ENCODE measurements around the gene DPH3.

Gene DPH3

GRCh38 chr3:16252988-16253387 lies 11.8 kb downstream of the DPH3 start:
- no CpG with 5 or more reads among the region's 2 CpGs for WGBS (ENCODE audit: extremely low coverage, insufficient coverage, insufficient read length)
- H3K14ac ChIP-seq (ENCODE audit: low read length): no peak overlapping the region
- H2BK12ac ChIP-seq (ENCODE audit: low read length): no peak overlapping the region
- no peak overlapping the region for H2AK5ac ChIP-seq (ENCODE audit: low read length)
- H3K27me3 ChIP-seq (ENCODE audit: insufficient read depth, low read length): no peaks in the 10 kb centered on the region
- no peak overlapping the region for H3K4ac ChIP-seq (ENCODE audit: low read depth, low read length)
- no peak overlapping the region for H2BK120ac ChIP-seq (ENCODE audit: insufficient read depth, low read length, poor library complexity)
- H3K79me2 ChIP-seq (ENCODE audit: control insufficient read depth, insufficient read depth, low read length, poor library complexity): no peaks in the 10 kb centered on the region
- no peak overlapping the region for H3K18ac ChIP-seq (ENCODE audit: low read length)
- no peaks in the 10 kb centered on the region for H3K9me3 ChIP-seq (ENCODE audit: insufficient read depth, low read depth, low read length)
- no peaks in the 10 kb centered on the region for H3K79me1 ChIP-seq (ENCODE audit: low read length)
- no peak overlapping the region for H3K4me3 ChIP-seq (ENCODE audit: low read depth, low read length)
- H4K8ac ChIP-seq (ENCODE audit: low read depth, low read length): no peak overlapping the region
- H3K36me3 ChIP-seq (ENCODE audit: control insufficient read depth in 1 of 2, insufficient read depth in 2 of 2, low read length in 2 of 2): peaks cover 0 to 2% of the 10 kb centered on the region in 2 experiments
- no peak overlapping the region for H3K27ac ChIP-seq (ENCODE audit: low read depth, low read length)
- no peak overlapping the region for H3K23ac ChIP-seq (ENCODE audit: low read length)
- H3K4me2 ChIP-seq (ENCODE audit: low read length): no peak overlapping the region
- H2AFZ ChIP-seq (ENCODE audit: insufficient read depth, low read length, poor library complexity): no peak overlapping the region
- H3K9ac ChIP-seq (ENCODE audit: low read length): no peak overlapping the region
- H2BK5ac ChIP-seq (ENCODE audit: low read depth, low read length, poor library complexity): no peak overlapping the region
- DNase-seq: no peak
- no peak overlapping the region for H4K12ac ChIP-seq (ENCODE audit: low read depth, low read length)
- no peak overlapping the region for H4K91ac ChIP-seq (ENCODE audit: low read depth, low read length)
- H3K4me1 ChIP-seq (ENCODE audit: control insufficient read depth in 1 of 2, insufficient read depth in 2 of 2, low read length in 2 of 2): no peaks in the 10 kb centered on the region

DNA sequence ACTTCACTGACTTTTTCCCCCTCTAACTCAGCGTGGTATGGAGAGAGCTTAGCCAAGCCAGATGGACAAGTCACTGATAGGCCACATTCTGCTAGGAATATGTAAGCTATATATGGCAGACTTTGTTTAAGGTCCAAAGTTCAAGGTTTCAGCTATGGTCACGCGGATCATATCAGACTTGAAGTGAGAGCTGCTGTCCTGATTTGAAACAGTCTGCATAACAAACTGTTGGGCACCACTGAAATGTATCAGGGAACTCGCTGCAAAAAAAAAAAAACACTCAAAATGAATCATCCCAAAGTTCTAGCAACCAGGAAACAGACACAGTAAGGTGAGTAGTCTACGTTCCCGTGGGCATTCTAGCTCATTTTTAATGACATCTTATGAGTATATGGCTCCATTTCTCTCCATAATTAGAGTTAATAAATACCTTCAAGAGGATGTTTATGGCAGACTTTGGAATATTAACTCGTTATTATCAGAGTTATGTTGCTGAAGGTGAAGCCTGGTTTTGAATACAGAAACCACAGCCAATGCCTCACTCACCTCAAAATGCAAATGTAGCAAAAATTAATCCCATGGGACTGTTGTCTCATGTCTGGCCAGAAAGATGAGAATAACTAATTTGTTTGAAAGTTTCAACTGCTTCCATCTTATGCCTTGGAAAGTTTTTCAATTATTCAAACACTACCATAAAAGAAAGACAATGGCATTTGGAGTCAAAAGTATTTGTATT lies 12.3 kb downstream of the DPH3 start:
- Histone ChIP-seq H3K9ac (ENCODE audit: low read length) (no peak overlapping the region), H4K8ac (ENCODE audit: low read depth, low read length) (no peak overlapping the region), H2BK120ac (ENCODE audit: insufficient read depth, low read length, poor library complexity) (no peak overlapping the region), H2BK12ac (ENCODE audit: low read length) (no peak overlapping the region), H3K79me2 (ENCODE audit: control insufficient read depth, insufficient read depth, low read length, poor library complexity) (no peaks in the 10 kb centered on the region), H2BK5ac (ENCODE audit: low read depth, low read length, poor library complexity) (no peak overlapping the region), H3K27ac (ENCODE audit: low read depth, low read length) (no peak overlapping the region), H2AFZ (ENCODE audit: insufficient read depth, low read length, poor library complexity) (no peak overlapping the region), H3K14ac (ENCODE audit: low read length) (no peak overlapping the region), H3K18ac (ENCODE audit: low read length) (no peak overlapping the region), H3K4ac (ENCODE audit: low read depth, low read length) (no peak overlapping the region), H3K27me3 (ENCODE audit: insufficient read depth, low read length) (no peaks in the 10 kb centered on the region), H3K4me1 (ENCODE audit: control insufficient read depth in 1 of 2, insufficient read depth in 2 of 2, low read length in 2 of 2) (no peaks in the 10 kb centered on the region), H3K4me2 (ENCODE audit: low read length) (no peak overlapping the region), H3K9me3 (ENCODE audit: insufficient read depth, low read depth, low read length) (no peaks in the 10 kb centered on the region), H2AK5ac (ENCODE audit: low read length) (no peak overlapping the region), H3K79me1 (ENCODE audit: low read length) (no peaks in the 10 kb centered on the region), H3K4me3 (ENCODE audit: low read depth, low read length) (no peak overlapping the region), H3K23ac (ENCODE audit: low read length) (no peak overlapping the region), H4K12ac (ENCODE audit: low read depth, low read length) (no peak overlapping the region), H4K91ac (ENCODE audit: low read depth, low read length) (no peak overlapping the region), H3K36me3 (ENCODE audit: control insufficient read depth in 1 of 2, insufficient read depth in 2 of 2, low read length in 2 of 2) (peaks cover 0 to 2% of the 10 kb centered on the region in 2 experiments)
- no CpG with 5 or more reads among the region's 7 CpGs for WGBS (ENCODE audit: extremely low coverage, insufficient coverage, insufficient read length)
- DNase-seq: no peak

DNA sequence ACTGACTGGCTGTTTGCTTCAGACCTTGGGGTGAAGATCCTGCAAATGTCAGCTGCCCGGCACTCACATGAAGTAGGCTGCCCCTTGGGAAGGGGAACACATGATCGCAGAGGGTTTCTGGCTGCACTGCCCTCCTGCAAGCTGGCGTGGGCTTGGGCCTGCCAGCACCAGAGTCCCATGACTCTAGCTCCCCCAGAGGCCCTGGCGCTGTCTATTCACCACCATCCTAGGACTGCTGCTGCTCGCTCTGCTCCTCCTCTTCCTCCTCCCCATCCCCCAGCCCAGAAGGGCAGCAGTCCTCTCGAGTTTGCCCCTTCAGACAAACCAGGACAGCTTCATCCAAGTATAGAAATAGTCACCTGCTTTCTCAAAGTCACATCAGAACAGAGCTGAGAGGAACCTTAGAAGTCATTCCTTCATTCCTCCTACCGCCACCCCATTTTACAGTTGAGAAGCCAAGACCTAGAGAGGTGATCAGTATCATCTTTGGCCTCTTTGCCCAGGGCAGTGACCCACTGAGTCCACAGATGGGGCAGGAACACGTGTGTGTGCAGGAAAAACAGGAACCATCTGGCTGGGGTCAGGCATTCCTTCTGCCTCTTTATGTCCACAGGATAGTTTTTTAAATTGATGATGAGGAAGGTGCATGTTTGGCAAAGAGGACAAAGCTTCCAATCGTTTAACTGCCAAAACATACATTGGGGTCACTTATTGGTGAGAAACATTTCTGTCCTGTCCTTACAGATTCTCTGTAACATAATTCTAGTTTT lies 13.2 kb downstream of the DPH3 start:
- no peak overlapping the region for H2AK5ac ChIP-seq (ENCODE audit: low read length)
- no peak overlapping the region for H3K23ac ChIP-seq (ENCODE audit: low read length)
- no peak overlapping the region for H2BK12ac ChIP-seq (ENCODE audit: low read length)
- no peak overlapping the region for H3K14ac ChIP-seq (ENCODE audit: low read length)
- no peak overlapping the region for H2AFZ ChIP-seq (ENCODE audit: insufficient read depth, low read length, poor library complexity)
- no peak overlapping the region for H3K9ac ChIP-seq (ENCODE audit: low read length)
- no CpG with 5 or more reads among the region's 9 CpGs for WGBS (ENCODE audit: extremely low coverage, insufficient coverage, insufficient read length)
- H3K27ac ChIP-seq (ENCODE audit: low read depth, low read length): no peak overlapping the region
- no peak overlapping the region for H4K12ac ChIP-seq (ENCODE audit: low read depth, low read length)
- H3K18ac ChIP-seq (ENCODE audit: low read length): no peak overlapping the region
- H3K4ac ChIP-seq (ENCODE audit: low read depth, low read length): no peak overlapping the region
- H3K27me3 ChIP-seq (ENCODE audit: insufficient read depth, low read length): no peaks in the 10 kb centered on the region
- no peaks in the 10 kb centered on the region for H3K79me2 ChIP-seq (ENCODE audit: control insufficient read depth, insufficient read depth, low read length, poor library complexity)
- H3K9me3 ChIP-seq (ENCODE audit: insufficient read depth, low read depth, low read length): no peaks in the 10 kb centered on the region
- no peak overlapping the region for H2BK5ac ChIP-seq (ENCODE audit: low read depth, low read length, poor library complexity)
- H2BK120ac ChIP-seq (ENCODE audit: insufficient read depth, low read length, poor library complexity): no peak overlapping the region
- DNase-seq: no peak
- H4K8ac ChIP-seq (ENCODE audit: low read depth, low read length): no peak overlapping the region
- no peaks in the 10 kb centered on the region for H3K79me1 ChIP-seq (ENCODE audit: low read length)
- no peaks in the 10 kb centered on the region for H3K36me3 ChIP-seq (ENCODE audit: control insufficient read depth in 1 of 2, insufficient read depth in 2 of 2, low read length in 2 of 2)
- H3K4me2 ChIP-seq (ENCODE audit: low read length): no peak overlapping the region
- no peak overlapping the region for H4K91ac ChIP-seq (ENCODE audit: low read depth, low read length)
- H3K4me1 ChIP-seq (ENCODE audit: control insufficient read depth in 1 of 2, insufficient read depth in 2 of 2, low read length in 2 of 2): no peaks in the 10 kb centered on the region
- H3K4me3 ChIP-seq (ENCODE audit: low read depth, low read length): no peak overlapping the region

DNA sequence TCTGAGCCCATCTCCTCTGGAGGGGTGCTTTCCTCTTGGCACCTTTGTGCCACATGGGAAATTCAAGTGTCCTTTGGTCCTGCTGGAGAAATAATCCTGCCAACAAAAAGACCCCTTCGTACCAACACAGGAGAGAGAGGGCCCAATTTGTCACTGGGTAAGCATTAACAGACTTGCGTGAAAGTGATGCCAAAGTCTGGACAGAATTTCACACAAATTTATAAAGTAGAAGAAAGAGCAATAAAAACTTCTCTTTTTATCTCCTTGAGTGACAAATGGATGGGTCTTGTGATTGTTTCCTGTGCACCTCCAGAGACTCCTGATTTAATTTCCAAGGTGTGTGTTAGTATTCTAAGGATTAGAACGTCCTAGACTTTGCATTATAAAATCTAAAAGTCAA lies 14.9 kb downstream of the DPH3 start:
- Histone ChIP-seq H4K8ac (ENCODE audit: low read depth, low read length) (no peak overlapping the region), H2AFZ (ENCODE audit: insufficient read depth, low read length, poor library complexity) (no peak overlapping the region), H2BK12ac (ENCODE audit: low read length) (no peak overlapping the region), H3K23ac (ENCODE audit: low read length) (no peak overlapping the region), H3K18ac (ENCODE audit: low read length) (no peak overlapping the region), H2AK5ac (ENCODE audit: low read length) (no peak overlapping the region), H4K12ac (ENCODE audit: low read depth, low read length) (no peak overlapping the region), H3K36me3 (ENCODE audit: control insufficient read depth in 1 of 2, insufficient read depth in 2 of 2, low read length in 2 of 2) (no peaks in the 10 kb centered on the region), H3K79me2 (ENCODE audit: control insufficient read depth, insufficient read depth, low read length, poor library complexity) (no peaks in the 10 kb centered on the region), H3K4me2 (ENCODE audit: low read length) (no peak overlapping the region), H3K9me3 (ENCODE audit: insufficient read depth, low read depth, low read length) (no peaks in the 10 kb centered on the region), H3K27ac (ENCODE audit: low read depth, low read length) (no peak overlapping the region), H2BK5ac (ENCODE audit: low read depth, low read length, poor library complexity) (no peak overlapping the region), H3K79me1 (ENCODE audit: low read length) (no peaks in the 10 kb centered on the region), H3K27me3 (ENCODE audit: insufficient read depth, low read length) (no peaks in the 10 kb centered on the region), H3K4ac (ENCODE audit: low read depth, low read length) (no peak overlapping the region), H3K9ac (ENCODE audit: low read length) (no peak overlapping the region), H2BK120ac (ENCODE audit: insufficient read depth, low read length, poor library complexity) (no peak overlapping the region), H4K91ac (ENCODE audit: low read depth, low read length) (no peak overlapping the region), H3K4me3 (ENCODE audit: low read depth, low read length) (no peak overlapping the region), H3K14ac (ENCODE audit: low read length) (no peak overlapping the region), H3K4me1 (ENCODE audit: control insufficient read depth in 1 of 2, insufficient read depth in 2 of 2, low read length in 2 of 2) (no peaks in the 10 kb centered on the region)
- DNase-seq: no peak
- WGBS (ENCODE audit: extremely low coverage, insufficient coverage, insufficient read length): no CpG with 5 or more reads among the region's 3 CpGs
